ENCODE measurements around the gene DNAJC6.

DNAJC6 gene

DNA sequence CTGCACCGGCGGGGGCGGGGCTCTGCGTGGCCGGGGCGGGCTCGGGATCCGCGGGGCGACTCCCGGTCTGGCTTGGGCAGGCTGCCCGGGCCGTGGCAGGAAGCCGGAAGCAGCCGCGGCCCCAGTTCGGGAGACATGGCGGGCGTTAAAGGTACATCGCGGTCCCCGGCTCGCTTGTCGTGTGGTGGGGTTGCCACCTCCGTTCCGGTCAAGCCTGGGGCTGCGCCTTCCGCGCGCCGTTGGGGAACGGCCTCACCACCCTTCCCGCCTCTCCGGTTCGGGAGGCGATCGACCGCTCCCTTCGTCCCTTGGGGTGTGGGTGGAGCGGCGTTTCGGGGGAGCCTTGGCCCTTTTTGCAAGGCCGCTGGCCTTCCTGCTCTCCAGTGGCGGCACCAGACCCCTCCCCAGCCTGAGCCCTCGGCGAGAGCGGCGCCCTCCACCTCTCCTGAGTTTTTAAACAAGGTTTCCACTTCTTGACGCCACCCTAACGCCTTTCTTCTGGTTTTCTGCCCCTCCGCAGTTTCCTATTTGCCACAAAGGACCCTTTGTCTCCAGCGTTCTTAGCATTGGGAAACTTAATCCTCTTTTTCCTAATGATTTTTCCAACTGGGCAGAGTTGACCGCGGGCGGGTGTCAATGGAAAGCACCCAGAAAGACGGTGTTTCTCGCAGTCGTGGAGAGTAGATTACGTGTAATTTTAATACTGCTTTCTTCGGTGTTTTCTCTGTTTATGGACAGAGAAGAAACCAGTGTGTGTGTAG, 111.4 kb downstream of the DNAJC6 start, which contains the start of the genes LEPR and LEPROT:
LEPR (plus strand) TSS at position 79 of the 761 bp plus-strand sequence. CDS start 144,898 bp downstream, outside the sequence.
LEPROT (plus strand) TSS at position 79 of the 761 bp plus-strand sequence; CDS start at position 136, 57 bp downstream.
- no peaks in the 10 kb centered on the region for H3K9me3 Mint-ChIP-seq
- H3K36me3 Mint-ChIP-seq (ENCODE audit: insufficient read depth): peaks cover 11% of the 10 kb centered on the region
- ATAC-seq (replicated peaks; ENCODE audit: extremely low read depth, poor library complexity, severe bottlenecking) (no peak), DNase-seq (ENCODE audit: low spot score in 2 of 2) (no peak)
- peaks cover 8% of the 10 kb centered on the region for H3K4me1 Mint-ChIP-seq
- H3K27me3 Mint-ChIP-seq: no peaks in the 10 kb centered on the region
- no peak within 1 kb of the TSS for H3K4me3 Mint-ChIP-seq
- H3K27ac Mint-ChIP-seq (ENCODE audit: low read depth): no peak within 1 kb of the TSS

DNA sequence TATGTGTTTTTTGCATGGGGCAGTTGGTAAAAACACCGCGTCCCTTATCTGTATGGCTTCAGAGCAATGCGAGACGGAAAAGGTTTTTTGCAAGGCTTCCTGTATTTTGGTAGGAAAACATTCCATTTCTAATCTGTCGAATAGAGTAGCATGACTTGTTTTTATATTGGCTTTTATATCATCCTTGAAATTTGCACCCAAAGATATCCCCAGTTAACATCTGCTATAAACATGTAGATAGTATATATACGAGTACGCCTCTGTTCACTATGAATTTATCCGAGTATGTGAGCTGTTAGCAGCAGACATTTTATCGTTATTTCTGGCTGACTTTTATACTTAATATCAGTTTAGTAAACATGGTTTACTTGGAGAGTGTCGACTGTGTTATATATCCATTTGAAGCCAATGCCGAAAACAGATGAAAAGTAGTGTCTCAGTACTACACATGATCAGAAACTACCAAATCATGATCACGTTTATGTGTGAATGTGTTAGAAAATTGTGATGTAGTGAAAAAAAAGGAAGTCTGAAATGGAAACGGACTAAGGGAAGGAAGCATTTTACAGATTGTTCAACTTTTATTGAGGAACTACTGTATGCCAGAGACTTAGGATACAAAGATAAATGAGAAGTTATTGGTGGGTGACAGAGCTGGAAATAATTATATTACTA, 112.1 kb downstream of the DNAJC6 start:
- Mint-ChIP-seq H3K9me3 (no peaks in the 10 kb centered on the region), H3K36me3 (ENCODE audit: insufficient read depth) (peaks cover 14% of the 10 kb centered on the region), H3K4me3 (no peak overlapping the region), H3K27me3 (no peaks in the 10 kb centered on the region), H3K4me1 (peaks cover 8% of the 10 kb centered on the region), H3K27ac (ENCODE audit: low read depth) (no peak overlapping the region)
- no peak for ATAC-seq (replicated peaks; ENCODE audit: extremely low read depth, poor library complexity, severe bottlenecking)
- DNase-seq (ENCODE audit: low spot score in 2 of 2): no peak

GRCh38 chr1:65422241-65423203, 113.2 kb downstream of the DNAJC6 start:
- ATAC-seq (replicated peaks; ENCODE audit: extremely low read depth, poor library complexity, severe bottlenecking) (no peak), DNase-seq (ENCODE audit: low spot score in 2 of 2) (no peak)
- peaks cover 19% of the 10 kb centered on the region for H3K36me3 Mint-ChIP-seq (ENCODE audit: insufficient read depth)
- no peak overlapping the region for H3K27ac Mint-ChIP-seq (ENCODE audit: low read depth)
- no peaks in the 10 kb centered on the region for H3K27me3 Mint-ChIP-seq
- H3K4me3 Mint-ChIP-seq: no peak overlapping the region
- H3K9me3 Mint-ChIP-seq: no peaks in the 10 kb centered on the region
- peaks cover 8% of the 10 kb centered on the region for H3K4me1 Mint-ChIP-seq

- Mint-ChIP-seq H3K36me3 (ENCODE audit: insufficient read depth) (peaks cover 24% of the 10 kb centered on the region), H3K27me3 (no peaks in the 10 kb centered on the region), H3K4me1 (peaks cover 8% of the 10 kb centered on the region), H3K27ac (ENCODE audit: low read depth) (no peak overlapping the region), H3K4me3 (no peak overlapping the region), H3K9me3 (no peaks in the 10 kb centered on the region)
- DNase-seq (ENCODE audit: low spot score in 2 of 2) (no peak), ATAC-seq (replicated peaks; ENCODE audit: extremely low read depth, poor library complexity, severe bottlenecking) (no peak)
Observed at GRCh38 chr1:65423884-65424572, 114.7 kb downstream of the DNAJC6 start.

DNA sequence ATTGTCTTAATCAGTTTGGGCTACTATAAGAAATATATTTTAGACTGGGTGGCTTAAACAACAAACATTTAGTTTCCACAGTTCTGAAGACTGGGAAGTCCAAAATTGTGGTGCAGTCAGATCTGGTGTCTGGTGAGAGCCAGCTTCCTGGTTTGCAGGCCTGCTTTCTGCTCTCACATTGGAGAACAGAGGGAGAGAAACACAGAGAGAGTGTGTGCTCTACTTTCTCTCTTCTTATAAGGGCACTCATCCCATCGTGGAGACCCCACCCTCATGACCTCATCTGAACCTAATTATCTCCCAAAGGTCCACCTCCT, 115.2 kb downstream of the DNAJC6 start:
- H3K4me3 Mint-ChIP-seq: no peak overlapping the region
- peaks cover 7% of the 10 kb centered on the region for H3K4me1 Mint-ChIP-seq
- H3K9me3 Mint-ChIP-seq: no peaks in the 10 kb centered on the region
- no peak for ATAC-seq (replicated peaks; ENCODE audit: extremely low read depth, poor library complexity, severe bottlenecking)
- peaks cover 25% of the 10 kb centered on the region for H3K36me3 Mint-ChIP-seq (ENCODE audit: insufficient read depth)
- H3K27ac Mint-ChIP-seq (ENCODE audit: low read depth): no peak overlapping the region
- no peaks in the 10 kb centered on the region for H3K27me3 Mint-ChIP-seq
- no peak for DNase-seq (ENCODE audit: low spot score in 2 of 2)

GRCh38 chr1:65425006-65425405, 115.7 kb downstream of the DNAJC6 start:
- no peaks in the 10 kb centered on the region for H3K9me3 Mint-ChIP-seq
- peaks cover 23% of the 10 kb centered on the region for H3K36me3 Mint-ChIP-seq (ENCODE audit: insufficient read depth)
- DNase-seq (ENCODE audit: low spot score in 2 of 2) (no peak), ATAC-seq (replicated peaks; ENCODE audit: extremely low read depth, poor library complexity, severe bottlenecking) (no peak)
- no peak overlapping the region for H3K27ac Mint-ChIP-seq (ENCODE audit: low read depth)
- no peak overlapping the region for H3K4me3 Mint-ChIP-seq
- no peaks in the 10 kb centered on the region for H3K27me3 Mint-ChIP-seq
- H3K4me1 Mint-ChIP-seq: peaks cover 5% of the 10 kb centered on the region

- no peak for DNase-seq (ENCODE audit: low spot score in 2 of 2)
- no peaks in the 10 kb centered on the region for H3K27me3 Mint-ChIP-seq
- peaks cover 20% of the 10 kb centered on the region for H3K36me3 Mint-ChIP-seq (ENCODE audit: insufficient read depth)
- H3K9me3 Mint-ChIP-seq: no peaks in the 10 kb centered on the region
- no peak overlapping the region for H3K4me3 Mint-ChIP-seq
- H3K4me1 Mint-ChIP-seq: peaks cover 7% of the 10 kb centered on the region
- no peak for ATAC-seq (replicated peaks; ENCODE audit: extremely low read depth, poor library complexity, severe bottlenecking)
- no peak overlapping the region for H3K27ac Mint-ChIP-seq (ENCODE audit: low read depth)
Observed at GRCh38 chr1:65425697-65426096, 116.4 kb downstream of the DNAJC6 start.

- DNase-seq (ENCODE audit: low spot score in 2 of 2) (no peak), ATAC-seq (replicated peaks; ENCODE audit: extremely low read depth, poor library complexity, severe bottlenecking) (no peak)
- H3K27me3 Mint-ChIP-seq: no peaks in the 10 kb centered on the region
- no peak overlapping the region for H3K4me3 Mint-ChIP-seq
- peaks cover 26% of the 10 kb centered on the region for H3K36me3 Mint-ChIP-seq (ENCODE audit: insufficient read depth)
- H3K4me1 Mint-ChIP-seq: peaks cover 10% of the 10 kb centered on the region
- no peaks in the 10 kb centered on the region for H3K9me3 Mint-ChIP-seq
- no peak overlapping the region for H3K27ac Mint-ChIP-seq (ENCODE audit: low read depth)
Observed at GRCh38 chr1:65429078-65429477, 119.7 kb downstream of the DNAJC6 start.

DNA sequence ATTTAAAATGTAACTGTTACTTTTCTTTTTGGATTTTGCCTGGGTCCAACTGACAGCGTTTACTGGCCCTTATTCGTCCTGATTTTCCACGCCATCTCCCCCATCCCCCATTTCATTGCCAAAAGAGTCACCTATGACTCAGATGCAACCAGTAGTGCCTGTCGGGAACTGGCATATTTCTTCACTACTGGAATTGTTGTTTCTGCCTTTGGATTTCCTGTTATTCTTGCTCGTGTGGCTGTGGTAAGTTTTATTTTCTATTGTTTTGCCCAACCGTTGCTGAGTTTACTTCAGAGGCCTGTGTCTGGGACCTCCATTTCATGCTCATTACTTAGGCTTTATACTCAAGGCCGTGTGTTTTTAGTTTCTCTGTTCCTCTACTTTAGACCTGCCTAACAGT, 120.5 kb downstream of the DNAJC6 start:
- H3K36me3 Mint-ChIP-seq (ENCODE audit: insufficient read depth): peaks cover 24% of the 10 kb centered on the region
- no peaks in the 10 kb centered on the region for H3K27me3 Mint-ChIP-seq
- peaks cover 10% of the 10 kb centered on the region for H3K4me1 Mint-ChIP-seq
- no peak for ATAC-seq (replicated peaks; ENCODE audit: extremely low read depth, poor library complexity, severe bottlenecking)
- no peak for DNase-seq (ENCODE audit: low spot score in 2 of 2)
- H3K4me3 Mint-ChIP-seq: no peak overlapping the region
- no peak overlapping the region for H3K27ac Mint-ChIP-seq (ENCODE audit: low read depth)
- no peaks in the 10 kb centered on the region for H3K9me3 Mint-ChIP-seq

DNA sequence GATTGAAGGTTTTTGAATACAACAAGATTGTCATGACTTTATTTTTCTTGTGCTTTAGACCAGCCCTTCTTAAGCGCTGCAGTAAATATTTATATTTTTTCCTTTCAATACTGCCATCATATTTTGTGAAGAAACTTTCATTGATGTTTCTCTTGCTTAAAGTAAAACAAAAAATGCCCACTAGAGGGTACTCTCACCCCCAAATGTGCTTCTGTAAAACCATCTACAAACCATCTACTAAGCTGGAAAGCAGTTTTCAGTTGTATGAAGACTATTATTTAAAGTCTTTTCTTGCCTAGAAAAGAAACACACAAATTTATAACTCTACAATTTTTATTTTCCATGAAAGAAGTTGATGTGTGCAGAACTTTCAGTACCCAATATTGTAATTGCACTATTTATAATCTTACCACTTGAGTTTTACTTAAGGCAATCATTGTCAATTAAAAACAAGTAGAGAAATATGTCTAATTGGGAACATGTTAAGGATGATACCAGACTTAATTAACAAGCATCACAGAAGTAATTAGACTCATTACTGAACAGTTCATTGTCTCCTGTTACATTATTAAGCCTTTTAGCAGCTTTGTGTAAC, 121.9 kb downstream of the DNAJC6 start:
- ATAC-seq (replicated peaks; ENCODE audit: extremely low read depth, poor library complexity, severe bottlenecking) (no peak), DNase-seq (ENCODE audit: low spot score in 2 of 2) (no peak)
- Mint-ChIP-seq H3K4me1 (peaks cover 10% of the 10 kb centered on the region), H3K36me3 (ENCODE audit: insufficient read depth) (peaks cover 20% of the 10 kb centered on the region), H3K27ac (ENCODE audit: low read depth) (no peak overlapping the region), H3K4me3 (no peak overlapping the region), H3K27me3 (no peaks in the 10 kb centered on the region), H3K9me3 (no peaks in the 10 kb centered on the region)

- Mint-ChIP-seq H3K36me3 (ENCODE audit: insufficient read depth) (peaks cover 11% of the 10 kb centered on the region), H3K27ac (ENCODE audit: low read depth) (no peak overlapping the region)
- no peak for ATAC-seq (replicated peaks; ENCODE audit: extremely low read depth, poor library complexity, severe bottlenecking)
Observed at GRCh38 chr1:65432918-65433317, 123.6 kb downstream of the DNAJC6 start.

GRCh38 chr1:65434255-65434654, 124.9 kb downstream of the DNAJC6 start:
- H3K4me3 Mint-ChIP-seq: no peak overlapping the region
- no peaks in the 10 kb centered on the region for H3K27me3 Mint-ChIP-seq
- ATAC-seq (replicated peaks; ENCODE audit: extremely low read depth, poor library complexity, severe bottlenecking): no peak
- no peak for DNase-seq (ENCODE audit: low spot score in 2 of 2)
- H3K9me3 Mint-ChIP-seq: no peaks in the 10 kb centered on the region
- no peak overlapping the region for H3K27ac Mint-ChIP-seq (ENCODE audit: low read depth)
- H3K36me3 Mint-ChIP-seq (ENCODE audit: insufficient read depth): peaks cover 6% of the 10 kb centered on the region
- H3K4me1 Mint-ChIP-seq: peaks cover 10% of the 10 kb centered on the region

More at GRCh38 chr1:65432918-65433317, 123.6 kb downstream of the DNAJC6 start:
- peaks cover 10% of the 10 kb centered on the region for H3K4me1 Mint-ChIP-seq
- H3K27me3 Mint-ChIP-seq: no peaks in the 10 kb centered on the region
- H3K4me3 Mint-ChIP-seq: no peak overlapping the region
- no peaks in the 10 kb centered on the region for H3K9me3 Mint-ChIP-seq
- DNase-seq (ENCODE audit: low spot score in 2 of 2): no peak
